Astrocyte (in vitro differentiated cells and primary cell): Measurements from ENCODE around the gene RASA1.

ENCODE experiments used
- CTCF ChIP-seq: IDR thresholded peaks from 2 replicates; pipeline ENCODE4 v1.5.1; 2011; ENCODE audit warnings: low read depth, mild to moderate bottlenecking, inconsistent platforms, low read length, moderate library complexity; ENCODE audit not compliant: insufficient read depth
- EZH2 ChIP-seq: IDR thresholded peaks from 2 replicates; pipeline ENCODE4 v1.6.1; 2012; ENCODE audit warnings: mild to moderate bottlenecking, low read length, inconsistent platforms; ENCODE audit not compliant: insufficient read depth

- no peak for TF ChIP-seq EZH2
- no peak for TF ChIP-seq CTCF
Observed at GRCh38 chr5:87311405-87312279, 44.0 kb downstream of the RASA1 start.
